Measurements from ENCODE around the gene SPDYE2.
"Not testable (repeated sequence)": the region's sequence is repeated elsewhere in the genome, so short reads cannot be mapped to it uniquely, and the experiment has no call there.

DNA sequence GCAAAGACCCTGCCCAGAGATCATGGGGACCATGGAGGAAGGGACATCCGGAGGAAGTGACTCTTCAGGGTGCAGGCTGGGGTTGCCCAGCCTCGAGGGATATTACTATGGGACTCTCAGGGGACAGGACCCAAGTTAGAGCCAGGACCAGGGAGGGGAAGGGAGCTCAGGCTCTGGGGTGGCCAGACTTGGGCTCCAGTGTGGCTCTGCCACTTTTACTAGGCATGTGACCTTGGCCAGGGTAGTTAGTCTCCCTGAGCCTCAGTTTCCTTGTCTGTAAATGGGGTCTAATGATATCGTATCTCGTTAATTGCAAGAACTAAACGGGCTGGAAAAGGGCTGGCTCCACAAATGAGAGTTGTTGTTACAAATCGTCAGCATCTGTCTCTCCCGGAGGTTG is 59.4 kb downstream of the SPDYE2 start:
- TF ChIP-seq, protein P1, sequence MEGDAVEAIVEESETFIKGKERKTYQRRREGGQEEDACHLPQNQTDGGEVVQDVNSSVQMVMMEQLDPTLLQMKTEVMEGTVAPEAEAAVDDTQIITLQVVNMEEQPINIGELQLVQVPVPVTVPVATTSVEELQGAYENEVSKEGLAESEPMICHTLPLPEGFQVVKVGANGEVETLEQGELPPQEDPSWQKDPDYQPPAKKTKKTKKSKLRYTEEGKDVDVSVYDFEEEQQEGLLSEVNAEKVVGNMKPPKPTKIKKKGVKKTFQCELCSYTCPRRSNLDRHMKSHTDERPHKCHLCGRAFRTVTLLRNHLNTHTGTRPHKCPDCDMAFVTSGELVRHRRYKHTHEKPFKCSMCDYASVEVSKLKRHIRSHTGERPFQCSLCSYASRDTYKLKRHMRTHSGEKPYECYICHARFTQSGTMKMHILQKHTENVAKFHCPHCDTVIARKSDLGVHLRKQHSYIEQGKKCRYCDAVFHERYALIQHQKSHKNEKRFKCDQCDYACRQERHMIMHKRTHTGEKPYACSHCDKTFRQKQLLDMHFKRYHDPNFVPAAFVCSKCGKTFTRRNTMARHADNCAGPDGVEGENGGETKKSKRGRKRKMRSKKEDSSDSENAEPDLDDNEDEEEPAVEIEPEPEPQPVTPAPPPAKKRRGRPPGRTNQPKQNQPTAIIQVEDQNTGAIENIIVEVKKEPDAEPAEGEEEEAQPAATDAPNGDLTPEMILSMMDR (IDR thresholded peaks at IDR 0.05), result not testable (repeated sequence)
- not testable (repeated sequence) for TF ChIP-seq POLR2A (IDR thresholded peaks at IDR 0.05)

Data from stomach (tissue), 4 donors.